Spleen (tissue), 11 donors: ENCODE measurements around the gene DCLK2. TPM values are rescaled to one million over a fixed set of nuclear protein-coding genes. Genes with fewer than 3 reads are reported as not detected.

ENCODE experiments used
- DNase-seq: peaks from one replicate; pipeline ENCODE4 v3.0.0-alpha.2; 2020
- H3K27ac ChIP-seq, 8 donors: fragments of 200-600 bp; sonication (generic) in 7 of 8; 1 replicate in 4 of 8; 2 replicates in 4 of 8; pipeline versions ENCODE4 v1.5.0 to v1.8.0; 2016 to 2021; ENCODE audit warnings: inconsistent platforms in 4 of 8, mild to moderate bottlenecking in 4 of 8, moderate library complexity in 1 of 8
- H3K27me3 ChIP-seq, 7 donors: fragments of 200-600 bp; sonication (generic) in 6 of 7; replicated peaks in 1 of 7; 1 replicate in 4 of 7; 2 replicates in 3 of 7; pipeline versions ENCODE4 v1.5.0 to v1.8.0; 2016 to 2021; ENCODE audit warnings: inconsistent platforms in 3 of 7, mild to moderate bottlenecking in 1 of 7
- H3K36me3 ChIP-seq, 6 donors: fragments of 200-600 bp; sonication (generic) in 5 of 6; 1 replicate in 4 of 6; 2 replicates in 2 of 6; pipeline versions ENCODE4 v1.5.0 to v1.8.0; 2016 to 2021; ENCODE audit warnings: inconsistent platforms in 2 of 6
- H3K4me1 ChIP-seq, 6 donors: fragments of 200-600 bp; sonication (generic) in 5 of 6; 1 replicate in 3 of 6; 2 replicates in 3 of 6; pipeline versions ENCODE4 v1.5.0 to v1.8.0; 2016 to 2021; ENCODE audit warnings: inconsistent platforms in 3 of 6
- H3K4me3 ChIP-seq, 8 donors: fragments of 200-600 bp; sonication (generic) in 7 of 8; 1 replicate in 4 of 8; 2 replicates in 4 of 8; pipeline versions ENCODE4 v1.5.0 to v1.8.0; 2016 to 2021; ENCODE audit warnings: inconsistent platforms in 4 of 8, mild to moderate bottlenecking in 4 of 8, moderate library complexity in 2 of 8
- H3K9me3 ChIP-seq, 8 donors: fragments of 200-600 bp; sonication (generic) in 7 of 8; 1 replicate in 4 of 8; 2 replicates in 4 of 8; pipeline versions ENCODE4 v1.5.0 to v1.8.0; 2016 to 2021; ENCODE audit warnings: inconsistent platforms in 4 of 8
- POLR2A ChIP-seq, 3 donors: fragments of 450-650 bp; IDR thresholded peaks; one replicate each; pipeline ENCODE4 v1.5.1; 2017; ENCODE audit warnings: antibody characterized with exemption in 3 of 3, mild to moderate bottlenecking in 1 of 3
- POLR2AphosphoS5 ChIP-seq, 3 donors: sonication (generic); formaldehyde crosslinking; IDR thresholded peaks; one replicate each; pipeline ENCODE4 v1.5.1; 2017; ENCODE audit warnings: antibody characterized with exemption in 3 of 3
- WGBS, 5 donors: extraction: QIAGEN DNeasy Blood & Tissue Kit in 3 of 5; methylation state at CpG; one replicate each; pipeline versions ENCODE4 v1.1.5 to v1.1.7; 2013 to 2018; 5-methylcytosine and 5-hydroxymethylcytosine counted together
- intact Hi-C: fragments of 100-400 bp; cut with DNase I; formaldehyde crosslinking; loops from one replicate; pipeline ENCODE4 v1.15.0; 2023; ENCODE audit warnings: low total_unique reads
- polyA plus RNA-seq, 3 donors: library from polyadenylated mRNA; stranded (reverse); fragments of 200-250 nt; gene quantifications; one replicate each; pipeline ENCODE4 v1.2.1, GENCODE V29; 2013
- total RNA-seq, 7 donors: library from RNA; depleted of rRNA in 3 of 7; stranded (reverse); fragments of >200 nt in 3 of 7; fragmentation: NEBNext Ultra II Directional in 4 of 7; extraction: Animal tissue kit (Norgen Biotek cat#: 25700) in 4 of 7; gene quantifications; one replicate each; pipeline versions ENCODE4 v1.1.0 to v1.2.1, GENCODE V29; 2016 to 2021
- TF ChIP-seq, protein P1 (sequence below), 11 experiments: fragments of 200-600 bp in 7 of 11; fragments of 450-650 bp in 4 of 11; sonication (generic) in 4 of 11; IDR thresholded peaks in 8 of 11; conservative IDR thresholded peaks in 3 of 11; 1 replicate in 7 of 11; 2 replicates in 4 of 11; pipeline versions ENCODE4 v1.4.0 to v1.8.0; 2016 to 2021; ENCODE audit warnings: antibody characterized with exemption in 11 of 11, inconsistent platforms in 4 of 11, mild to moderate bottlenecking in 1 of 11
- donor health status: healthy with polysubstance abuse.
- donor health status: DM: no; HTN: no; CAD: no; lungs with moderate emphysema.
- donor health status: DM: no; HTN: no; CAD: no.
- donor health status: Bipolar disorder and iron deficiency.
- donor health status: healthy.
- donor health status: DM: no; HTN: no; CAD: no.
- donor health status: DM: yes; HTN: yes; CAD: no.

Gene DCLK2
- total and polyA plus RNA-seq, 10 donors, result 0.53 to 6.1 (median 3.9) TPM

GRCh38 chr4:150044517-150044916 is 33.7 kb upstream of the DCLK2 start:
- TF ChIP-seq POLR2AphosphoS5 (IDR thresholded peaks at IDR 0.05), result no peak
- TF ChIP-seq POLR2A (IDR thresholded peaks at IDR 0.05), result no peak
- TF ChIP-seq, protein P1, sequence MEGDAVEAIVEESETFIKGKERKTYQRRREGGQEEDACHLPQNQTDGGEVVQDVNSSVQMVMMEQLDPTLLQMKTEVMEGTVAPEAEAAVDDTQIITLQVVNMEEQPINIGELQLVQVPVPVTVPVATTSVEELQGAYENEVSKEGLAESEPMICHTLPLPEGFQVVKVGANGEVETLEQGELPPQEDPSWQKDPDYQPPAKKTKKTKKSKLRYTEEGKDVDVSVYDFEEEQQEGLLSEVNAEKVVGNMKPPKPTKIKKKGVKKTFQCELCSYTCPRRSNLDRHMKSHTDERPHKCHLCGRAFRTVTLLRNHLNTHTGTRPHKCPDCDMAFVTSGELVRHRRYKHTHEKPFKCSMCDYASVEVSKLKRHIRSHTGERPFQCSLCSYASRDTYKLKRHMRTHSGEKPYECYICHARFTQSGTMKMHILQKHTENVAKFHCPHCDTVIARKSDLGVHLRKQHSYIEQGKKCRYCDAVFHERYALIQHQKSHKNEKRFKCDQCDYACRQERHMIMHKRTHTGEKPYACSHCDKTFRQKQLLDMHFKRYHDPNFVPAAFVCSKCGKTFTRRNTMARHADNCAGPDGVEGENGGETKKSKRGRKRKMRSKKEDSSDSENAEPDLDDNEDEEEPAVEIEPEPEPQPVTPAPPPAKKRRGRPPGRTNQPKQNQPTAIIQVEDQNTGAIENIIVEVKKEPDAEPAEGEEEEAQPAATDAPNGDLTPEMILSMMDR (IDR thresholded peaks at IDR 0.05 in 8 of 11, conservative IDR thresholded peaks at IDR 0.05 in 3 of 11), result no peak
- Histone ChIP-seq H3K27me3 (peaks cover 0 to 5% (median 0%) of the 10 kb centered on the region in 7 donors), H3K4me3 (no peak overlapping the region), H3K27ac (no peak overlapping the region), H3K9me3 (no peaks in the 10 kb centered on the region), H3K4me1 (peaks cover 0 to 9% (median 0%) of the 10 kb centered on the region in 6 donors), H3K36me3 (no peaks in the 10 kb centered on the region)
- WGBS, 5 donors, result 88 to 97% (median 91%) methylated on average over 3 of the region's 3 CpGs
- intact Hi-C loops, result no loop called here
- no peak for DNase-seq

DNA sequence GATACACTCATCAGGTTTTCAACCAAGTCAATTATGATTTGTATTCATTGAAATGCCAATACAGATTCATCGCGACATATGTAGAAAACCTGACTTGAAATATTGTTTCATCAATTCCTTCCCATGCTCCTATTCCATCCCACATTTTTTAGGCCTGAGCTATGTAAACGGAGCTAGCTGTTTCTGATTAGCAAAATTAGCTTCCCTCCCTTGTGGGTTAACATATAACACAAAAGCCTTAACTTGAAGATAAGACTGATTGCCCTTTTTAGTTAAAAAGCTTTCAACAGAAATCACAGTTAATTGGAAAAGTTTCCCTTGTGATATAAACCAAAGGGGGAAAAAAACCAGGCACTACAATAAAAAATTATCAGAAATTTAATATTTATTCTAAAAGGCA is 32.8 kb upstream of the DCLK2 start:
- H3K27ac ChIP-seq, result no peak overlapping the region
- no peaks in the 10 kb centered on the region for H3K36me3 ChIP-seq
- no peaks in the 10 kb centered on the region for H3K9me3 ChIP-seq
- no peak overlapping the region for H3K4me3 ChIP-seq
- no peak for DNase-seq
- intact Hi-C loops, result no loop called here
- WGBS, 5 donors, result 89 to 96% (median 89%) methylated on average over 3 of the region's 3 CpGs
- no peaks in the 10 kb centered on the region for H3K4me1 ChIP-seq
- TF ChIP-seq, protein P1 (IDR thresholded peaks at IDR 0.05 in 8 of 11, conservative IDR thresholded peaks at IDR 0.05 in 3 of 11), result no peak
- TF ChIP-seq POLR2AphosphoS5 (IDR thresholded peaks at IDR 0.05), result no peak
- no peak for TF ChIP-seq POLR2A (IDR thresholded peaks at IDR 0.05)
- peaks cover 0 to 5% (median 0%) of the 10 kb centered on the region in 7 donors for H3K27me3 ChIP-seq

GRCh38 chr4:150046728-150047217 is 31.5 kb upstream of the DCLK2 start:
- no peak for DNase-seq
- 67 to 84% (median 71%) methylated on average over 5 of the region's 5 CpGs for WGBS, 5 donors
- no peaks in the 10 kb centered on the region for H3K36me3 ChIP-seq
- H3K9me3 ChIP-seq, result no peaks in the 10 kb centered on the region
- H3K4me1 ChIP-seq, result no peaks in the 10 kb centered on the region
- peaks cover 0 to 5% (median 0%) of the 10 kb centered on the region in 7 donors for H3K27me3 ChIP-seq
- TF ChIP-seq, protein P1 (IDR thresholded peaks at IDR 0.05 in 8 of 11, conservative IDR thresholded peaks at IDR 0.05 in 3 of 11), result no peak
- TF ChIP-seq POLR2AphosphoS5 (IDR thresholded peaks at IDR 0.05), result no peak
- TF ChIP-seq POLR2A (IDR thresholded peaks at IDR 0.05), result no peak
- H3K4me3 ChIP-seq, result no peak overlapping the region
- no peak overlapping the region for H3K27ac ChIP-seq
- intact Hi-C loops, result no loop called here

- no peak for TF ChIP-seq POLR2AphosphoS5 (IDR thresholded peaks at IDR 0.05)
- TF ChIP-seq, protein P1 (IDR thresholded peaks at IDR 0.05 in 8 of 11, conservative IDR thresholded peaks at IDR 0.05 in 3 of 11), result no peak
- TF ChIP-seq POLR2A (IDR thresholded peaks at IDR 0.05), result no peak
- Histone ChIP-seq H3K4me1 (no peaks in the 10 kb centered on the region), H3K27me3 (peaks cover 0 to 5% (median 0%) of the 10 kb centered on the region in 7 donors), H3K9me3 (no peaks in the 10 kb centered on the region), H3K36me3 (no peaks in the 10 kb centered on the region), H3K27ac (no peak overlapping the region), H3K4me3 (no peak overlapping the region)
- DNase-seq, result no peak
- intact Hi-C loops, result no loop called here
These were observed 30.7 kb upstream of the DCLK2 start for GRCh38 chr4:150047546-150047945.
